Measurements from ENCODE around the gene ASTN2. TPM values are rescaled to one million over a fixed set of nuclear protein-coding genes. Genes with fewer than 3 reads are reported as not detected.
"Not testable (repeated sequence)": the region's sequence is repeated elsewhere in the genome, so short reads cannot be mapped to it uniquely, and the experiment has no call there.

ASTN2 gene
- total RNA-seq, 1 experiment from 2014 or later = 4.8 TPM

DNA sequence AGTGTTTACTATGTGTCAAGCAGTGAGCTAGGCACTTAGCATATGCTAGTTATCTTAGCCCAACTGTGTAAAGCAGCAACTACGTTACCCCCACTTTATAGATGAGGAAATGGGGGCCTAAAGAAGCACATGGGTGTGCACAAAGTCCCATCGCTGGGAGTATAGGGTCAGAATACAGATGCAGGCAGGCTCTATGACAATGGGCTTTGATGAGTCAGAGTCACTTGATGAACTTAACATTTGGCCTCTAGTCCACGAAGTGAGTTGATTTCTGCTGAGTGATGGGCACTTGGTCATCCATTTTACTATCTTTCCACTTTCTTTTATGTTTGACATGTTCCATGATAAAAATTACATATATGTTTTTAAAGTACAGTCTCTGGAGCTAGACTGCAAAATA, 523.4 kb downstream of the ASTN2 start:
- no peaks in the 10 kb centered on the region for H3K79me2 ChIP-seq (ENCODE audit: insufficient read depth, low read length)
- peaks cover 10% of the 10 kb centered on the region; the same call in 1 of the 2 replicates for H3K27me3 ChIP-seq (ENCODE audit: insufficient read depth, low read length)
- no peaks in the 10 kb centered on the region for H3K9me2 ChIP-seq (ENCODE audit: insufficient read depth)
- H3K9me3 ChIP-seq (ENCODE audit: control insufficient read depth in 1 of 2, insufficient read depth in 1 of 2, low read depth in 1 of 2, low read length in 2 of 2) = no peaks in the 10 kb centered on the region
- intact Hi-C loops (cut with micrococcal nuclease) = no loop called here
- TF ChIP-seq, protein P1, sequence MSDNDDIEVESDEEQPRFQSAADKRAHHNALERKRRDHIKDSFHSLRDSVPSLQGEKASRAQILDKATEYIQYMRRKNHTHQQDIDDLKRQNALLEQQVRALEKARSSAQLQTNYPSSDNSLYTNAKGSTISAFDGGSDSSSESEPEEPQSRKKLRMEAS (IDR thresholded peaks at IDR 0.05) = no peak
- TF ChIP-seq POLR2AphosphoS5 (IDR thresholded peaks at IDR 0.05; ENCODE audit: low read depth, low read length) = no peak
- TF ChIP-seq, protein P2, sequence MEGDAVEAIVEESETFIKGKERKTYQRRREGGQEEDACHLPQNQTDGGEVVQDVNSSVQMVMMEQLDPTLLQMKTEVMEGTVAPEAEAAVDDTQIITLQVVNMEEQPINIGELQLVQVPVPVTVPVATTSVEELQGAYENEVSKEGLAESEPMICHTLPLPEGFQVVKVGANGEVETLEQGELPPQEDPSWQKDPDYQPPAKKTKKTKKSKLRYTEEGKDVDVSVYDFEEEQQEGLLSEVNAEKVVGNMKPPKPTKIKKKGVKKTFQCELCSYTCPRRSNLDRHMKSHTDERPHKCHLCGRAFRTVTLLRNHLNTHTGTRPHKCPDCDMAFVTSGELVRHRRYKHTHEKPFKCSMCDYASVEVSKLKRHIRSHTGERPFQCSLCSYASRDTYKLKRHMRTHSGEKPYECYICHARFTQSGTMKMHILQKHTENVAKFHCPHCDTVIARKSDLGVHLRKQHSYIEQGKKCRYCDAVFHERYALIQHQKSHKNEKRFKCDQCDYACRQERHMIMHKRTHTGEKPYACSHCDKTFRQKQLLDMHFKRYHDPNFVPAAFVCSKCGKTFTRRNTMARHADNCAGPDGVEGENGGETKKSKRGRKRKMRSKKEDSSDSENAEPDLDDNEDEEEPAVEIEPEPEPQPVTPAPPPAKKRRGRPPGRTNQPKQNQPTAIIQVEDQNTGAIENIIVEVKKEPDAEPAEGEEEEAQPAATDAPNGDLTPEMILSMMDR (IDR thresholded peaks at IDR 0.05 in 2 of 3, conservative IDR thresholded peaks at IDR 0.05 in 1 of 3; ENCODE audit: borderline replicate concordance in 1 of 3, insufficient read depth in 1 of 3, low read depth in 2 of 3, low read length in 2 of 3) = no peak
- no peak for TF ChIP-seq EGR1 (IDR thresholded peaks at IDR 0.05; ENCODE audit: low read depth)
- TF ChIP-seq SP1 (IDR thresholded peaks at IDR 0.05; ENCODE audit: low read depth) = no peak
- TF ChIP-seq EZH2phosphoT487 (IDR thresholded peaks at IDR 0.05; ENCODE audit: borderline replicate concordance) = no peak
- TF ChIP-seq JUND (IDR thresholded peaks at IDR 0.05) = no peak
- no peak for TF ChIP-seq TCF7L2 (IDR thresholded peaks at IDR 0.05; ENCODE audit: borderline replicate concordance, extremely low read depth, insufficient read depth, insufficient read length)
- TF ChIP-seq, protein P3, sequence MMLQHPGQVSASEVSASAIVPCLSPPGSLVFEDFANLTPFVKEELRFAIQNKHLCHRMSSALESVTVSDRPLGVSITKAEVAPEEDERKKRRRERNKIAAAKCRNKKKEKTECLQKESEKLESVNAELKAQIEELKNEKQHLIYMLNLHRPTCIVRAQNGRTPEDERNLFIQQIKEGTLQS (IDR thresholded peaks at IDR 0.05) = no peak
- no peak for TF ChIP-seq ELF1 (IDR thresholded peaks at IDR 0.05; ENCODE audit: borderline replicate concordance, low read depth)
- no peak for TF ChIP-seq CEBPB (IDR thresholded peaks at IDR 0.05; ENCODE audit: low read depth)
- TF ChIP-seq CBX3 (IDR thresholded peaks at IDR 0.05; ENCODE audit: low read depth) = no peak
- TF ChIP-seq SRF (IDR thresholded peaks at IDR 0.05; ENCODE audit: low read depth) = no peak
- TF ChIP-seq ZNF274 (IDR thresholded peaks at IDR 0.05; ENCODE audit: low read depth, low read length) = no peak
- TF ChIP-seq SIN3A (IDR thresholded peaks at IDR 0.05; ENCODE audit: low read depth) = no peak
- H3K36me3 ChIP-seq (ENCODE audit: control insufficient read depth in 1 of 2, insufficient read depth in 2 of 2, low read length in 2 of 2) = no peaks in the 10 kb centered on the region
- DNase-seq (ENCODE audit: low read depth, low spot score) (no peak), ATAC-seq (no peak)
- H2AFZ ChIP-seq (ENCODE audit: low read depth, low read length, poor library complexity, severe bottlenecking) = no peak overlapping the region
- H3K9ac ChIP-seq (ENCODE audit: low read length) = no peak overlapping the region
- no peak overlapping the region for H3K4me2 ChIP-seq (ENCODE audit: low read length)
- H3K4me1 ChIP-seq (ENCODE audit: control insufficient read depth in 1 of 2, insufficient read depth in 2 of 2, low read length in 2 of 2) = no peaks in the 10 kb centered on the region
- no TSS peak for BruUV-seq (replicated peaks)
- no peaks in the 10 kb centered on the region for H4K20me1 ChIP-seq (ENCODE audit: insufficient read depth)
- H3K27ac ChIP-seq (ENCODE audit: low read depth, low read length) = no peak overlapping the region
- POLR2A ChIA-PET = no interaction called here
- no peak overlapping the region for H3K4me3 ChIP-seq (replicated peaks in 1 of 2; ENCODE audit: low read depth in 1 of 2, low read length in 2 of 2)
- RAD21 ChIA-PET (ENCODE audit: low non-redundant PET in 1 of 2, low total read pairs in 2 of 2, uncharacterized antibody in 2 of 2, unreplicated experiment in 2 of 2) = no interaction called here
- CTCF ChIA-PET = no interaction called here

DNA sequence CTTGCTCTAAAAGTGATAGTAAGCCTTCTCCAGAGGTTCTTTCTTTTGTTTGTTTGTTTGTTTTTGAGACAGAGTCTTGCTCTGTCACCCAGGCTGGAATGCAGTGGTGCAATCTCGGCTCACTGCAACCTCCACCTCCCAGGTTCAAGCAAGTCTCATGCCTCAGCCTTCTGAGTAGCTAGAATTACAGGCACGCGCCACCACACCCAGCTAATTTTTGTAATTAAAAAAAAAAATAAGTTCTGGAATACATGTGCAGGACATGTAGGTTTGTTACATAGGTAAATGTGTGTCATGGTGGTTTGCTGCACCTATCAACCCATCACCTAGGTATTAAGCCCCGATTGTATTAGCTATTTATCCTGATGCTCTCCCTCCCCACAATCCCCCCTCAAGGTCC, 526.4 kb downstream of the ASTN2 start:
- H2AFZ ChIP-seq (ENCODE audit: low read depth, low read length, poor library complexity, severe bottlenecking); H3K4me2 ChIP-seq (ENCODE audit: low read length); CTCF ChIA-PET; H3K9ac ChIP-seq (ENCODE audit: low read length); H3K36me3 ChIP-seq (ENCODE audit: control insufficient read depth in 1 of 2, insufficient read depth in 2 of 2, low read length in 2 of 2); H3K9me2 ChIP-seq (ENCODE audit: insufficient read depth); H3K4me1 ChIP-seq (ENCODE audit: control insufficient read depth in 1 of 2, insufficient read depth in 2 of 2, low read length in 2 of 2); H3K4me3 ChIP-seq (replicated peaks in 1 of 2; ENCODE audit: low read depth in 1 of 2, low read length in 2 of 2); RAD21 ChIA-PET (ENCODE audit: low non-redundant PET in 1 of 2, low total read pairs in 2 of 2, uncharacterized antibody in 2 of 2, unreplicated experiment in 2 of 2); DNase-seq (ENCODE audit: low read depth, low spot score); BruUV-seq (replicated peaks); H3K27ac ChIP-seq (ENCODE audit: low read depth, low read length); H4K20me1 ChIP-seq (ENCODE audit: insufficient read depth); H3K9me3 ChIP-seq (ENCODE audit: control insufficient read depth in 1 of 2, insufficient read depth in 1 of 2, low read depth in 1 of 2, low read length in 2 of 2); H3K79me2 ChIP-seq (ENCODE audit: insufficient read depth, low read length); intact Hi-C loops (cut with micrococcal nuclease); POLR2A ChIA-PET; ATAC-seq: not testable (repeated sequence)
- H3K27me3 ChIP-seq (ENCODE audit: insufficient read depth, low read length) = peaks cover 10% of the 10 kb centered on the region; the same call in 1 of the 2 replicates
